K562 (cell line): ENCODE measurements around the gene SCGB1A1. TPM values are rescaled to one million over a fixed set of nuclear protein-coding genes. Genes with fewer than 3 reads are reported as not detected.

Experiments
- ATAC-seq: fragments of 200-7000 bp; cut with Tn5 transposase; 3 replicates; pipeline ENCODE4 v1.9.1; 2020; ENCODE audit warnings: moderate library complexity
- BruUV-seq: library from RNA; stranded (reverse); fragments of 400-500 nt; replicated peaks from 2 replicates; lab custom pipeline; 2021; lab: Mats Ljungman, UMichigan
- CTCF ChIA-PET: fragments of 300-600 bp; formaldehyde crosslinking; extraction: SDS; loops from one replicate; lab custom pipeline; 2021; ENCODE audit warnings: low intra/inter-chr PET ratio; lab: Yijun Ruan, JAX
- POLR2A ChIA-PET: fragments of 300-600, 350-650 bp; sonication (Branson Sonifier 250); formaldehyde crosslinking; extraction: SDS; loops from one replicate; lab custom pipeline; 2021; ENCODE audit warnings: antibody characterized with exemption, inconsistent platforms; lab: Yijun Ruan, JAX
- DNase-seq, 4 experiments: peaks; one replicate each; pipeline versions ENCODE4 v3.0.0 to v3.0.0-alpha.2; 2011 to 2018; ENCODE audit warnings: low spot score in 3 of 4, mixed read lengths in 3 of 4; ENCODE audit errors: extremely low read depth in 1 of 4
- FAIRE-seq: peaks from 2 replicates; lab custom pipeline; 2011; peaks lifted over from hg19 to GRCh38; lab: Jason Lieb, UNC
- H2AFZ ChIP-seq: 2 replicates; pipeline ENCODE4 v1.6.0; 2011; ENCODE audit warnings: low read depth, low read length, control low read depth, inconsistent platforms
- H3K27ac ChIP-seq: fragments of 200-600 bp; 3 replicates; pipeline ENCODE4 v1.8.0; 2011; ENCODE audit warnings: low read depth, mild to moderate bottlenecking, control low read depth, inconsistent platforms, low read length, moderate library complexity, mixed read lengths; ENCODE audit errors: extremely low read depth
- H3K27me3 ChIP-seq, 2 experiments: fragments of 300-600 bp in 1 of 2; 2 replicates in 1 of 2; 3 replicates in 1 of 2; pipeline versions ENCODE4 v1.6.0 to v1.8.0; 2011; ENCODE audit warnings: inconsistent platforms in 2 of 2, low read length in 2 of 2, mild to moderate bottlenecking in 1 of 2, mixed read lengths in 1 of 2, moderate library complexity in 1 of 2; ENCODE audit not compliant: control insufficient read depth in 2 of 2, insufficient read depth in 2 of 2
- H3K36me3 ChIP-seq: fragments of 300-600 bp; 3 replicates; pipeline ENCODE4 v1.8.0; 2011; ENCODE audit warnings: mild to moderate bottlenecking, low read length, inconsistent platforms; ENCODE audit not compliant: control insufficient read depth, insufficient read depth
- H3K4me1 ChIP-seq, 2 experiments: fragments of 200-600 bp in 1 of 2; replicated peaks in 1 of 2; 2 replicates in 1 of 2; 3 replicates in 1 of 2; pipeline versions ENCODE4 v1.5.1 to v1.8.0; 2011; ENCODE audit warnings: inconsistent platforms in 2 of 2, low read length in 2 of 2, mild to moderate bottlenecking in 1 of 2, mixed read lengths in 1 of 2, moderate library complexity in 1 of 2; ENCODE audit not compliant: control insufficient read depth in 2 of 2, insufficient read depth in 2 of 2
- H3K4me2 ChIP-seq: 2 replicates; pipeline ENCODE4 v1.6.1; 2011; ENCODE audit warnings: low read length, control low read depth, inconsistent platforms, mixed read lengths; ENCODE audit not compliant: insufficient read depth
- H3K4me3 ChIP-seq: fragments of 200-600 bp; sonication (generic), shearing (Covaris generic); 2 replicates; pipeline ENCODE4 v1.5.1; 2016; ENCODE audit warnings: control low read depth, inconsistent platforms
- H3K79me2 ChIP-seq: fragments of 200-600 bp; 3 replicates; pipeline ENCODE4 v1.8.0; 2011; ENCODE audit warnings: low read length, inconsistent platforms; ENCODE audit not compliant: control insufficient read depth, insufficient read depth
- H3K9ac ChIP-seq, 2 experiments: 2 replicates each; pipeline versions ENCODE4 v1.6.0 to v1.6.1; 2011; ENCODE audit warnings: low read depth in 2 of 2, low read length in 2 of 2, control low read depth in 1 of 2, inconsistent platforms in 1 of 2, mild to moderate bottlenecking in 1 of 2, mixed read lengths in 1 of 2; ENCODE audit not compliant: insufficient read depth in 1 of 2
- H3K9me1 ChIP-seq: one replicate; pipeline ENCODE4 v1.6.0; 2011; ENCODE audit warnings: inconsistent platforms, mild to moderate bottlenecking, low read length, moderate library complexity; ENCODE audit not compliant: control insufficient read depth, insufficient read depth
- H3K9me3 ChIP-seq: replicated peaks from 2 replicates; pipeline ENCODE4 v1.5.1; 2011; ENCODE audit warnings: low read depth, low read length, inconsistent platforms; ENCODE audit not compliant: control insufficient read depth, insufficient read depth
- H4K20me1 ChIP-seq: replicated peaks from 2 replicates; pipeline ENCODE4 v1.6.1; 2011; ENCODE audit warnings: low read length, inconsistent platforms, mixed read lengths; ENCODE audit not compliant: control insufficient read depth, insufficient read depth
- BCOR ChIP-seq: fragments of 450-650 bp; IDR thresholded peaks from 2 replicates; pipeline ENCODE4 v1.6.1; 2016
- CC2D1A ChIP-seq: fragments of 450-650 bp; IDR thresholded peaks from 2 replicates; pipeline ENCODE4 v1.6.1; 2017; ENCODE audit warnings: mild to moderate bottlenecking
- ETS2 ChIP-seq: IDR thresholded peaks from 2 replicates; pipeline ENCODE4 v1.6.1; 2016; ENCODE audit warnings: borderline replicate concordance, missing genetic modification characterization, mild to moderate bottlenecking, moderate library complexity, missing compliant biosample characterization; ENCODE audit not compliant: poor library complexity, severe bottlenecking
- NUFIP1 ChIP-seq: fragments of 450-650 bp; IDR thresholded peaks from 2 replicates; pipeline ENCODE4 v1.6.1; 2018; ENCODE audit not compliant: partially characterized antibody
- RBM25 ChIP-seq: fragments of 200-400 bp; formaldehyde crosslinking; IDR thresholded peaks from 2 replicates; pipeline ENCODE4 v1.6.1; 2018; ENCODE audit warnings: low read length, low read depth, moderate library complexity; ENCODE audit not compliant: severe bottlenecking
- SRSF3 ChIP-seq: fragments of 200-400 bp; formaldehyde crosslinking; IDR thresholded peaks from 2 replicates; pipeline ENCODE4 v1.6.1; 2016; ENCODE audit warnings: mild to moderate bottlenecking, low read length, moderate library complexity; ENCODE audit not compliant: insufficient read depth
- THAP7 ChIP-seq: fragments of 250-450 bp; sonication (Bioruptor Pico); IDR thresholded peaks from 2 replicates; pipeline ENCODE4 v1.5.0; 2021
- ZBTB33 ChIP-seq: sonication (generic); formaldehyde crosslinking; IDR thresholded peaks from 2 replicates; pipeline ENCODE4 v1.8.1; 2023; ENCODE audit warnings: mild to moderate bottlenecking, missing genetic modification reagents
- ZNF655 ChIP-seq: fragments of 250-450 bp; sonication (Bioruptor Pico); IDR thresholded peaks from 2 replicates; pipeline ENCODE4 v1.5.0; 2021
- WGBS: fragments of 100-300 bp; shearing (Covaris generic); methylation state at CpG from one replicate; pipeline ENCODE4 v1.1.6; 2016; ENCODE audit warnings: low coverage, mixed read lengths; ENCODE audit not compliant: insufficient coverage; ENCODE audit errors: missing lambda C conversion rate; 5-methylcytosine and 5-hydroxymethylcytosine counted together
- in situ Hi-C: fragments of 300-500 bp; cut with MboI; formaldehyde crosslinking; loops from 4 replicates; pipeline ENCODE4 v1.15.0; 2018; ENCODE audit warnings: inconsistent platforms, mixed read lengths
- intact Hi-C: fragments of 100-400 bp; cut with micrococcal nuclease; formaldehyde crosslinking; loops from 2 replicates; pipeline ENCODE4 v1.14.2; 2022
- polyA plus RNA-seq, 8 experiments: library from polyadenylated mRNA; depleted of rRNA in 4 of 8; stranded (reverse) in 5 of 8; unstranded in 3 of 8; fragments of >200 nt; fragmentation: Nextera tagmentation in 2 of 8; fragmentation: Illumina TruSeq in 1 of 8; extraction: Ambion mirVana in 2 of 8; extraction: Trizol in 1 of 8; gene quantifications; 2 replicates each; pipeline versions ENCODE4 v1.2.1 to v1.2.3, GENCODE V29; 2011 to 2014; ENCODE audit warnings: inconsistent platforms in 1 of 8, missing spikeins in 1 of 8
- total RNA-seq, 7 experiments: library from RNA; depleted of rRNA in 6 of 7; stranded (reverse); fragments of >200 nt in 6 of 7; fragmentation: Illumina TruSeq in 2 of 7; extraction: Trizol in 2 of 7; gene quantifications; 2 replicates each; pipeline versions ENCODE4 v1.2.1 to v1.2.3, GENCODE V29; 2011 to 2021; ENCODE audit warnings: low replicate concordance in 1 of 7

Gene SCGB1A1
- total and polyA plus RNA-seq, 9 of the 15 experiments (the other 6 are each of a cell fraction or from before 2014, with no cell fraction given), result 0.55 TPM; not detected in 8

GRCh38 chr11:62404435-62404834, 14.4 kb upstream of the SCGB1A1 start (continued):
- TF ChIP-seq RBM25 (peak; percentile 85), ETS2 (tag) (no peak), BCOR (peak; percentile 39; the same call in 1 of the 2 replicates)

GRCh38 chr11:62404901-62405300, 13.9 kb upstream of the SCGB1A1 start:
- Histone ChIP-seq H3K4me3 (no peak overlapping the region), H3K4me2 (no peak overlapping the region), H2AFZ (no peak overlapping the region), H3K27ac (no peak overlapping the region), H4K20me1 (no peaks in the 10 kb centered on the region)
- BruUV-seq, result no TSS peak
- WGBS, result 43% methylated on average over 5 of the region's 5 CpGs
- TF ChIP-seq CC2D1A (no peak), THAP7 (no peak), ZNF655 (CRISPR knock-in tag) (no peak), SRSF3 (no peak), ZBTB33 (CRISPR knock-in tag) (0 out of 2 replicates have a peak, but pooled peaks have one; percentile 27), NUFIP1 (no peak)
- TF ChIP-seq, all 486 proteins: peak for 1
- Histone ChIP-seq H3K9me1 (no peaks in the 10 kb centered on the region), H3K36me3 (no peaks in the 10 kb centered on the region), H3K9me3 (no peaks in the 10 kb centered on the region), H3K27me3 (no peaks in the 10 kb centered on the region), H3K9ac (peak overlapping the region in 1 of 2 experiments; percentile 50; a peak in 1 of 4 replicates), H3K79me2 (no peaks in the 10 kb centered on the region), H3K4me1 (peaks cover 12 to 25% of the 10 kb centered on the region in 2 experiments; a peak in 4 of 5 replicates)
- ChIA-PET POLR2A (no interaction called here), CTCF (no interaction called here)
- ATAC-seq (no peak), FAIRE-seq (no peak), DNase-seq (no peak)
- in situ Hi-C loops (no loop called here), intact Hi-C loops (no loop called here)
